AG20443 (cell line): ENCODE measurements around the gene GNG3.

Experiments
- DNase-seq: peaks from one replicate; pipeline ENCODE4 v3.0.0; 2012; ENCODE audit warnings: low spot score, mixed read lengths

Gene GNG3

DNA sequence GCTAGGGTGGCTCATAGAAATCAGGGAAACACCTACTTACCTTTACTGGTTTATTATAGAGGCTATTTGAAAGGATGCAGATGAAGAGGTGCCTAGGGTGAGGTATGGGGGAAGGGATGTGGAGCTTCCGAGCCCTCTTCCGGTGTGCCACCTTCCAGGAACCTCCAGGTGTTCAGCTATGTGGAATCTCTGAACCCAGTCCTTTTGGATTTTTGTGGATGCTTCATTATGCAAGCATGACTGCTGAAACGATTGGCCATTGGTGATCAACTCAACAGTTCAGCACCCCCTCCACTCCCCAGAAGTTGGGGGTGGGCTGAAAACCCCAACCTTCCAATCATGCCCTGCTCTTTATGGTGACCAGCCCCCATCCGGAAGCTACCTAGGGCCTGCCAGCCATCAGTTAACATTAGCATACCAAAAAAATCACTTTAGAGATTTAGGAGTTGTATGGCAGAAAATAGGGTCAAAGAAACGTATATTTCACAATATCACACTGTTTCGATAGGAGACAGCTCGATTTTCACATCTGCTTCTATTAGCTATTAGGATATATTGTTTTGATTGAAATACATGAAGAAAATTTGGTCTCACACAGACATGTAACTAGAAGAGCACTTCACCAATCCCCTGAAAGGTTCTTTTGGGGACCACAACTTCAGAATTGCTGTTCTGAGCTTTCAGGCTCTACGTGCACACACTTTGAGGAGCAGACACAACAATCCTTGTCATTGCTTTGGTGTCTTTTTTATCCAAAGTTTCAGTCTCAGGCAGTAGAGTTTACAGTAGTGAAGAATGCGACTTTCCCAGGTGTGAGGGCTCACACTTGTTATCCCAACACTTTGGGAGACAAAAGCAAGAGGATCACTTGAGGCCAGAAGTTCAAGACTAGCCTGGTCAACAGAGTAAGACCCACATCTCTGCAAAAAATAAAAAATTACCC, 50.6 kb downstream of the GNG3 start:
- no peak for DNase-seq
